HepG2 (cell line): Measurements from ENCODE around the gene AGAP1. TPM values are rescaled to one million over a fixed set of nuclear protein-coding genes. Genes with fewer than 3 reads are reported as not detected.
A peak's percentile ranks its signal among the peaks of the same experiment; 100 is the strongest.

Experiments used
- FOXO1 ChIP-seq: sonication (generic); formaldehyde crosslinking; IDR thresholded peaks from 2 replicates; pipeline ENCODE4 v1.4.0; 2020; ENCODE audit warnings: missing genetic modification reagents
- ISX ChIP-seq: sonication (generic); formaldehyde crosslinking; conservative IDR thresholded peaks from 2 replicates; pipeline ENCODE4 v1.5.0; 2020; ENCODE audit warnings: missing genetic modification reagents
- NFYB ChIP-seq: sonication (generic); formaldehyde crosslinking; IDR thresholded peaks from 2 replicates; pipeline ENCODE4 v1.4.0; 2020; ENCODE audit warnings: missing genetic modification reagents
- PTBP1 ChIP-seq: fragments of 200-400 bp; formaldehyde crosslinking; IDR thresholded peaks from 2 replicates; pipeline ENCODE4 v1.6.1; 2018; ENCODE audit warnings: low read length, low read depth; ENCODE audit not compliant: poor library complexity, severe bottlenecking
- RBFOX2 ChIP-seq: fragments of 200-400 bp; formaldehyde crosslinking; IDR thresholded peaks from 2 replicates; pipeline ENCODE4 v1.6.1; 2017; ENCODE audit warnings: low read depth, mild to moderate bottlenecking, low read length
- RXRB ChIP-seq: IDR thresholded peaks from 2 replicates; pipeline ENCODE4 v1.6.1; 2016; ENCODE audit warnings: borderline replicate concordance, missing genetic modification reagents, missing compliant biosample characterization
- SATB2 ChIP-seq: sonication (generic); formaldehyde crosslinking; IDR thresholded peaks from 2 replicates; pipeline ENCODE4 v1.5.0; 2020; ENCODE audit warnings: missing genetic modification reagents
- TGIF2 ChIP-seq: IDR thresholded peaks from 2 replicates; pipeline ENCODE4 v1.6.1; 2016; ENCODE audit warnings: control low read depth, missing compliant biosample characterization
- ZNF124 ChIP-seq: sonication (generic); formaldehyde crosslinking; IDR thresholded peaks from 2 replicates; pipeline ENCODE4 v1.4.0; 2020; ENCODE audit warnings: missing genetic modification reagents
- ZNF251 ChIP-seq: sonication (generic); formaldehyde crosslinking; IDR thresholded peaks from 2 replicates; pipeline ENCODE4 v1.9.0; 2021; ENCODE audit warnings: mild to moderate bottlenecking, missing genetic modification reagents
- ZNF569 ChIP-seq: sonication (generic); formaldehyde crosslinking; IDR thresholded peaks from 2 replicates; pipeline ENCODE4 v1.5.0; 2020; ENCODE audit warnings: mild to moderate bottlenecking, missing genetic modification reagents, moderate library complexity, borderline replicate concordance
- ZNF570 ChIP-seq: sonication (generic); formaldehyde crosslinking; IDR thresholded peaks from 2 replicates; pipeline ENCODE4 v1.4.0; 2020; ENCODE audit warnings: mild to moderate bottlenecking, missing genetic modification reagents, borderline replicate concordance
- ZNF572 ChIP-seq: sonication (generic); formaldehyde crosslinking; IDR thresholded peaks from 2 replicates; pipeline ENCODE4 v1.5.1; 2020; ENCODE audit warnings: mild to moderate bottlenecking, missing genetic modification reagents
- ZNF747 ChIP-seq: sonication (generic); formaldehyde crosslinking; IDR thresholded peaks from 2 replicates; pipeline ENCODE4 v1.8.1; 2023; ENCODE audit warnings: missing genetic modification reagents, mild to moderate bottlenecking, borderline replicate concordance
- ZNF841 ChIP-seq: sonication (generic); formaldehyde crosslinking; IDR thresholded peaks from 2 replicates; pipeline ENCODE4 v1.8.1; 2023; ENCODE audit warnings: missing genetic modification reagents, borderline replicate concordance
- polyA plus RNA-seq, 8 experiments: library from polyadenylated mRNA; depleted of rRNA in 3 of 8; stranded (reverse) in 7 of 8; unstranded in 1 of 8; fragments of >200 nt; fragmentation: Illumina TruSeq in 4 of 8; extraction: Trizol in 4 of 8; gene quantifications; 2 replicates each; pipeline versions ENCODE4 v1.2.1 to v1.2.3, GENCODE V29; 2011 to 2016; ENCODE audit warnings: low read depth in 4 of 8, missing spikeins in 1 of 8, mixed read lengths in 1 of 8; ENCODE audit not compliant: insufficient read depth in 1 of 8
- total RNA-seq, 5 experiments: library from RNA; depleted of rRNA; stranded (reverse); fragments of >200 nt; fragmentation: Illumina TruSeq; extraction: Trizol; gene quantifications; 2 replicates each; pipeline ENCODE4 v1.2.3, GENCODE V29; 2016; ENCODE audit warnings: low read depth in 1 of 5
- TF ChIP-seq, protein P1 (sequence below): sonication (generic); formaldehyde crosslinking; IDR thresholded peaks from 2 replicates; pipeline ENCODE4 v1.5.0; 2020; ENCODE audit warnings: mild to moderate bottlenecking, low read depth, missing genetic modification reagents, borderline replicate concordance
- TF ChIP-seq, protein P2 (sequence below): sonication (generic); formaldehyde crosslinking; IDR thresholded peaks from 2 replicates; pipeline ENCODE4 v1.4.0; 2020; ENCODE audit warnings: missing genetic modification reagents
- TF ChIP-seq, protein P3 (sequence below): sonication (generic); formaldehyde crosslinking; conservative IDR thresholded peaks from 2 replicates; pipeline ENCODE4 v1.4.0; 2020; ENCODE audit warnings: mild to moderate bottlenecking, missing genetic modification reagents, moderate library complexity
- TF ChIP-seq, protein P4 (sequence below), 2 experiments: sonication (generic) in 1 of 2; formaldehyde crosslinking in 1 of 2; IDR thresholded peaks; 2 replicates each; pipeline versions ENCODE4 v1.5.1 to v1.6.1; 2011 to 2020; ENCODE audit warnings: borderline replicate concordance in 1 of 2, low read depth in 1 of 2, low read length in 1 of 2, mild to moderate bottlenecking in 1 of 2, missing genetic modification reagents in 1 of 2, moderate library complexity in 1 of 2
- TF ChIP-seq, protein P5 (sequence below): sonication (generic); formaldehyde crosslinking; IDR thresholded peaks from 2 replicates; pipeline ENCODE4 v1.4.0; 2020; ENCODE audit warnings: missing genetic modification reagents, mild to moderate bottlenecking, borderline replicate concordance

The AGAP1 gene
- total and polyA plus RNA-seq, 2 of the 13 experiments (the other 11 are each of a cell fraction or from before 2014, with no cell fraction given): 21.2 to 32.7 TPM

DNA sequence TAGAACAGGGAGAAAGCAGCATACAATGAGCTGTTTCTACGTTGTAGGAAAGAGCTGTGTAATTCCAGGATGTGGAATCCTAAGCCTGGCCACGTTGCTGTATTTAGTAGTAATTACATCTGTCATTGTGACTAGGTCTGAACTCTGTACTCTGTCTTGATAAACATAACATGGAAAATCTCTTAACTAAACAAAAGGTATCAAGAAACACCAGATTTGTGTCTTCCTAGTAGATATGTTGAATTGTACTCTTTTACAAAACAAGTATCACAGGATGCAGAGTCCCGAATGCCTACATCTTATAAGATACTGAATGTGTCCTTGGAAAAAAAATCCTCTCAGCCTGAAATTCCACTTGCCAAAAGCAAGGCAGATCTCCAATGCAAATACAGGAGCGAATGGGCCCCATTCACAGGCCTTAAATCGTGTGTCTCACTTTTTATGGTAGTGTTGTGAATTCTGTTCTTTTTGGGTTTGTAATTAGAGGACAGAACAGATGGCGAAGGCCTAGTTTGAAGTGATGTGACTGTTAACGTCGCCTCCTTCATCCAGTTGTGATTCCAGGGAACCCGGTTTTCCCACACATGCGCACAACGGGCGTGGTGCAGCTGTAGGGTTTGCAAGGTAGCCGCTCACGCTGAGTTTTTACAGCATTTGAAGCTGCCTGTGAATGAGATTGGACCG is 427.8 kb downstream of the AGAP1 start (continued):
- TF ChIP-seq PTBP1: no peak
- TF ChIP-seq, protein P1, sequence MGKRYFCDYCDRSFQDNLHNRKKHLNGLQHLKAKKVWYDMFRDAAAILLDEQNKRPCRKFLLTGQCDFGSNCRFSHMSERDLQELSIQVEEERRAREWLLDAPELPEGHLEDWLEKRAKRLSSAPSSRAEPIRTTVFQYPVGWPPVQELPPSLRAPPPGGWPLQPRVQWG (CRISPR knock-in tag): no peak
- TF ChIP-seq ZNF747: no peak
- no peak for TF ChIP-seq ISX (CRISPR knock-in tag)
- no peak for TF ChIP-seq NFYB (CRISPR knock-in tag)
- TF ChIP-seq ZNF124: no peak
- TF ChIP-seq SATB2 (CRISPR knock-in tag): no peak
- no peak for TF ChIP-seq ZNF251 (CRISPR knock-in tag)
- TF ChIP-seq, protein P2, sequence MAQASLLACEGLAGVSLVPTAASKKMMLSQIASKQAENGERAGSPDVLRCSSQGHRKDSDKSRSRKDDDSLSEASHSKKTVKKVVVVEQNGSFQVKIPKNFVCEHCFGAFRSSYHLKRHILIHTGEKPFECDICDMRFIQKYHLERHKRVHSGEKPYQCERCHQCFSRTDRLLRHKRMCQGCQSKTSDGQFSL (CRISPR knock-in tag): no peak
- TF ChIP-seq RXRB (CRISPR knock-in tag): peak; percentile 73; the same call in 1 of the 2 replicates
- TF ChIP-seq ZNF570: no peak
- no peak for TF ChIP-seq RBFOX2
- TF ChIP-seq ZNF572 (CRISPR knock-in tag): no peak
- peak; percentile 59; the same call in 1 of the 2 replicates for TF ChIP-seq FOXO1 (CRISPR knock-in tag)
- no peak; the same call in 1 of the 2 replicates for TF ChIP-seq TGIF2 (CRISPR knock-in tag)
- TF ChIP-seq, protein P3, sequence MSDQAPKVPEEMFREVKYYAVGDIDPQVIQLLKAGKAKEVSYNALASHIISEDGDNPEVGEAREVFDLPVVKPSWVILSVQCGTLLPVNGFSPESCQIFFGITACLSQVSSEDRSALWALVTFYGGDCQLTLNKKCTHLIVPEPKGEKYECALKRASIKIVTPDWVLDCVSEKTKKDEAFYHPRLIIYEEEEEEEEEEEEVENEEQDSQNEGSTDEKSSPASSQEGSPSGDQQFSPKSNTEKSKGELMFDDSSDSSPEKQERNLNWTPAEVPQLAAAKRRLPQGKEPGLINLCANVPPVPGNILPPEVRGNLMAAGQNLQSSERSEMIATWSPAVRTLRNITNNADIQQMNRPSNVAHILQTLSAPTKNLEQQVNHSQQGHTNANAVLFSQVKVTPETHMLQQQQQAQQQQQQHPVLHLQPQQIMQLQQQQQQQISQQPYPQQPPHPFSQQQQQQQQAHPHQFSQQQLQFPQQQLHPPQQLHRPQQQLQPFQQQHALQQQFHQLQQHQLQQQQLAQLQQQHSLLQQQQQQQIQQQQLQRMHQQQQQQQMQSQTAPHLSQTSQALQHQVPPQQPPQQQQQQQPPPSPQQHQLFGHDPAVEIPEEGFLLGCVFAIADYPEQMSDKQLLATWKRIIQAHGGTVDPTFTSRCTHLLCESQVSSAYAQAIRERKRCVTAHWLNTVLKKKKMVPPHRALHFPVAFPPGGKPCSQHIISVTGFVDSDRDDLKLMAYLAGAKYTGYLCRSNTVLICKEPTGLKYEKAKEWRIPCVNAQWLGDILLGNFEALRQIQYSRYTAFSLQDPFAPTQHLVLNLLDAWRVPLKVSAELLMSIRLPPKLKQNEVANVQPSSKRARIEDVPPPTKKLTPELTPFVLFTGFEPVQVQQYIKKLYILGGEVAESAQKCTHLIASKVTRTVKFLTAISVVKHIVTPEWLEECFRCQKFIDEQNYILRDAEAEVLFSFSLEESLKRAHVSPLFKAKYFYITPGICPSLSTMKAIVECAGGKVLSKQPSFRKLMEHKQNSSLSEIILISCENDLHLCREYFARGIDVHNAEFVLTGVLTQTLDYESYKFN (CRISPR knock-in tag): peak; percentile 85
- TF ChIP-seq, protein P4, sequence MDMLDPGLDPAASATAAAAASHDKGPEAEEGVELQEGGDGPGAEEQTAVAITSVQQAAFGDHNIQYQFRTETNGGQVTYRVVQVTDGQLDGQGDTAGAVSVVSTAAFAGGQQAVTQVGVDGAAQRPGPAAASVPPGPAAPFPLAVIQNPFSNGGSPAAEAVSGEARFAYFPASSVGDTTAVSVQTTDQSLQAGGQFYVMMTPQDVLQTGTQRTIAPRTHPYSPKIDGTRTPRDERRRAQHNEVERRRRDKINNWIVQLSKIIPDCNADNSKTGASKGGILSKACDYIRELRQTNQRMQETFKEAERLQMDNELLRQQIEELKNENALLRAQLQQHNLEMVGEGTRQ (IDR thresholded peaks at IDR 0.05; ENCODE audit: low read depth, low read length): no peak
- TF ChIP-seq, protein P4 (CRISPR knock-in tag; IDR thresholded peaks at IDR 0.05; ENCODE audit: borderline replicate concordance): no peak
- TF ChIP-seq ZNF569 (CRISPR knock-in tag): no peak
- TF ChIP-seq ZNF841 (CRISPR knock-in tag): no peak
- TF ChIP-seq, protein P5, sequence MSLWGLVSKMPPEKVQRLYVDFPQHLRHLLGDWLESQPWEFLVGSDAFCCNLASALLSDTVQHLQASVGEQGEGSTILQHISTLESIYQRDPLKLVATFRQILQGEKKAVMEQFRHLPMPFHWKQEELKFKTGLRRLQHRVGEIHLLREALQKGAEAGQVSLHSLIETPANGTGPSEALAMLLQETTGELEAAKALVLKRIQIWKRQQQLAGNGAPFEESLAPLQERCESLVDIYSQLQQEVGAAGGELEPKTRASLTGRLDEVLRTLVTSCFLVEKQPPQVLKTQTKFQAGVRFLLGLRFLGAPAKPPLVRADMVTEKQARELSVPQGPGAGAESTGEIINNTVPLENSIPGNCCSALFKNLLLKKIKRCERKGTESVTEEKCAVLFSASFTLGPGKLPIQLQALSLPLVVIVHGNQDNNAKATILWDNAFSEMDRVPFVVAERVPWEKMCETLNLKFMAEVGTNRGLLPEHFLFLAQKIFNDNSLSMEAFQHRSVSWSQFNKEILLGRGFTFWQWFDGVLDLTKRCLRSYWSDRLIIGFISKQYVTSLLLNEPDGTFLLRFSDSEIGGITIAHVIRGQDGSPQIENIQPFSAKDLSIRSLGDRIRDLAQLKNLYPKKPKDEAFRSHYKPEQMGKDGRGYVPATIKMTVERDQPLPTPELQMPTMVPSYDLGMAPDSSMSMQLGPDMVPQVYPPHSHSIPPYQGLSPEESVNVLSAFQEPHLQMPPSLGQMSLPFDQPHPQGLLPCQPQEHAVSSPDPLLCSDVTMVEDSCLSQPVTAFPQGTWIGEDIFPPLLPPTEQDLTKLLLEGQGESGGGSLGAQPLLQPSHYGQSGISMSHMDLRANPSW (CRISPR knock-in tag): no peak
